Lower lobe of right lung (tissue), 2 donors: ENCODE results near the gene TLL2. TPM values are rescaled to one million over a fixed set of nuclear protein-coding genes. Genes with fewer than 3 reads are reported as not detected.

Source experiments
- ATAC-seq, 2 donors: fragments of 200-7000 bp; cut with Tn5 transposase; one replicate each; pipeline ENCODE4 v1.9.1; 2020 to 2022; ENCODE audit warnings: mild to moderate bottlenecking in 2 of 2, moderate library complexity in 2 of 2
- DNase-seq: peaks from one replicate; pipeline ENCODE4 v3.0.0-alpha.2; 2020
- H3K27ac ChIP-seq: fragments of 200-600 bp; one replicate; pipeline ENCODE4 v1.8.0; 2022
- H3K27me3 ChIP-seq: fragments of 200-600 bp; one replicate; pipeline ENCODE4 v1.8.0; 2022; ENCODE audit warnings: low read depth
- H3K36me3 ChIP-seq: fragments of 200-600 bp; one replicate; pipeline ENCODE4 v1.8.0; 2022; ENCODE audit warnings: mild to moderate bottlenecking
- H3K4me1 ChIP-seq: fragments of 200-600 bp; one replicate; pipeline ENCODE4 v1.8.0; 2022
- H3K4me3 ChIP-seq: fragments of 200-600 bp; one replicate; pipeline ENCODE4 v1.8.0; 2022; ENCODE audit warnings: mild to moderate bottlenecking
- H3K9me3 ChIP-seq: fragments of 200-600 bp; one replicate; pipeline ENCODE4 v1.8.0; 2022
- intact Hi-C: fragments of 100-400 bp; cut with DNase I; formaldehyde crosslinking; loops from one replicate; pipeline ENCODE4 v1.11.0; 2022
- total RNA-seq: library from RNA; stranded (reverse); fragmentation: NEBNext Ultra II Directional; extraction: Animal tissue kit (Norgen Biotek cat#: 25700); gene quantifications from one replicate; pipeline ENCODE4 v1.2.1, GENCODE V29; 2021
- TF ChIP-seq, protein P1 (sequence below): fragments of 200-600 bp; IDR thresholded peaks from one replicate; pipeline ENCODE4 v1.8.0; 2022; ENCODE audit warnings: antibody characterized with exemption, mild to moderate bottlenecking
- donor health status: DM: no; HTN: yes; CAD: no; lungs with severe emphysema.

TLL2 gene
- total RNA-seq, 1 donor from 2014 or later = not detected

DNA sequence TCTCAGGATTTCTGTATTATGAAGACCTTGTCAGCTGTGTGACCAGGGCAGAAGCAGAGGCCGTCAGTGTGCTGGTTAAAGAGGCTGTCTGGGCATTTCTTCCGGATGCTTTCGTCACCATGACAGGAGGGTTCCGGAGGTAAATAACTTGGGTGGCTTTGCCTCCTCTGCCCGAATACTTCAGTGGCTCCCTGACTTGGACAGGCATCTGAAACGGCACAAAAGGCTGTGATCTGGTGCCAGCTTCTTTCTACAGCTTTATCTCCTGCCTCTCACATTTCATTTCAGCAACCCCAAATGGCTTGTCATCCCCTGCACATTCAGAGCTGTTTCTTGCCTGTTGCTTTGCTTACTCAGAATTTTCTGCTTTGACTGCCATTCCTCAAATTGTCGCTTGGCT lies 186.3 kb downstream of the TLL2 start:
- DNase-seq (no peak), ATAC-seq (no peak)
- no peaks in the 10 kb centered on the region for H3K4me1 ChIP-seq
- H3K27ac ChIP-seq = no peak overlapping the region
- H3K36me3 ChIP-seq = no peaks in the 10 kb centered on the region
- H3K4me3 ChIP-seq = no peak overlapping the region
- no peaks in the 10 kb centered on the region for H3K9me3 ChIP-seq
- TF ChIP-seq, protein P1, sequence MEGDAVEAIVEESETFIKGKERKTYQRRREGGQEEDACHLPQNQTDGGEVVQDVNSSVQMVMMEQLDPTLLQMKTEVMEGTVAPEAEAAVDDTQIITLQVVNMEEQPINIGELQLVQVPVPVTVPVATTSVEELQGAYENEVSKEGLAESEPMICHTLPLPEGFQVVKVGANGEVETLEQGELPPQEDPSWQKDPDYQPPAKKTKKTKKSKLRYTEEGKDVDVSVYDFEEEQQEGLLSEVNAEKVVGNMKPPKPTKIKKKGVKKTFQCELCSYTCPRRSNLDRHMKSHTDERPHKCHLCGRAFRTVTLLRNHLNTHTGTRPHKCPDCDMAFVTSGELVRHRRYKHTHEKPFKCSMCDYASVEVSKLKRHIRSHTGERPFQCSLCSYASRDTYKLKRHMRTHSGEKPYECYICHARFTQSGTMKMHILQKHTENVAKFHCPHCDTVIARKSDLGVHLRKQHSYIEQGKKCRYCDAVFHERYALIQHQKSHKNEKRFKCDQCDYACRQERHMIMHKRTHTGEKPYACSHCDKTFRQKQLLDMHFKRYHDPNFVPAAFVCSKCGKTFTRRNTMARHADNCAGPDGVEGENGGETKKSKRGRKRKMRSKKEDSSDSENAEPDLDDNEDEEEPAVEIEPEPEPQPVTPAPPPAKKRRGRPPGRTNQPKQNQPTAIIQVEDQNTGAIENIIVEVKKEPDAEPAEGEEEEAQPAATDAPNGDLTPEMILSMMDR = no peak
- H3K27me3 ChIP-seq = no peaks in the 10 kb centered on the region
- intact Hi-C loops = no loop called here

DNA sequence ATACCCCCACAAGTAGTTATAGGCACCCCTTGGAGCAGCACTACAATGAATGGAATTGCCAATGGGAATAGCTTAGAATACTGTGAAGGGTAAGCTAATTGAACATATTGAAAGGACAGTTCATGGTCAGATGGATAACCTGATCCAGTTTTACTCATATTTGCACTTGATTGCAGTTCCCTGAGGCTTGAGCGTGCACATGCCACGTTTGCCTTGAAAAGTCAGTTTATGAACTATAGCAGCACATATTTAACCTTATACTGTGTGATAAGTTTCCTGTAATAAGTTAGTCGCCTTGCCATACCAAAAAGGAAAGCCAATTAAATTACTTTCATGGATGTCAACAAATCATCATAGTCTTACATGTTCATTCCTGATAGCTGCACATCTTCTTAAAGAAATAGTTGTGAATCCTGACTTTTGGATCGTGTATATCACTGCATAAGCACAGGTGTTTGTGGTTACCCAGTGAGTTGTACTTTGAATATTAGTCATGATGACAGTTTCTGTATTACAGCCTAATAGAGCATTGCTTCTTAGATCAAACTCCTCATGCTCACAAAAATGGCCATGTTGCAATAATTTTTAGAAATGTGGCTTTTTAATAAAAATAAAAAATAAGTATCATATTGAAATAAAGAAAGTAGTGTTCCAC lies 187.9 kb downstream of the TLL2 start:
- Histone ChIP-seq H3K36me3 (no peaks in the 10 kb centered on the region), H3K4me3 (no peak overlapping the region), H3K9me3 (no peaks in the 10 kb centered on the region), H3K27ac (no peak overlapping the region), H3K27me3 (no peaks in the 10 kb centered on the region), H3K4me1 (no peaks in the 10 kb centered on the region)
- ATAC-seq (no peak), DNase-seq (no peak)
- intact Hi-C loops = no loop called here
- TF ChIP-seq, protein P1 = no peak

DNA sequence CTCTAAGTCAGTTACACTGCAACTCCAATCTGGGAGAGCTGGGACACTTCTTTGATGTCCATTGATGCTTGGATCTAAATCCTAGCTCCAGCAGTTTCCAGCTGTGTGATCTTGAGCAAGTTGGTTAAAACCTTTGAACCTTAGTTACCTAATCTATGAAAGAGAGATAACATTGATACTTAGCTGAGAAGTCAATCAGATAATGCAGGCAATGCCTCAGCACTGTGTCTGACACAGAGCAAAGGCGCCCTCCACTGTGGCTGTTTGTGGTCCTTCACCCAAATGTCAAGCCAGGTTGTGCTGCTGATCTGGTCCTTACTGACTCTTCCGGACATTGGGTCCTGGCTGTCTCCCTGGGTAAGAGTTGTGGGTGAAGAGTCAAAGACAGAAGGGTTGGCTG lies 189.3 kb downstream of the TLL2 start:
- no peak for DNase-seq
- H3K9me3 ChIP-seq = no peaks in the 10 kb centered on the region
- no peak overlapping the region for H3K4me3 ChIP-seq
- no peaks in the 10 kb centered on the region for H3K36me3 ChIP-seq
- ATAC-seq = no peak
- no peak overlapping the region for H3K27ac ChIP-seq
- intact Hi-C loops = no loop called here
- H3K4me1 ChIP-seq = no peaks in the 10 kb centered on the region
- no peaks in the 10 kb centered on the region for H3K27me3 ChIP-seq
- TF ChIP-seq, protein P1 = no peak

DNA sequence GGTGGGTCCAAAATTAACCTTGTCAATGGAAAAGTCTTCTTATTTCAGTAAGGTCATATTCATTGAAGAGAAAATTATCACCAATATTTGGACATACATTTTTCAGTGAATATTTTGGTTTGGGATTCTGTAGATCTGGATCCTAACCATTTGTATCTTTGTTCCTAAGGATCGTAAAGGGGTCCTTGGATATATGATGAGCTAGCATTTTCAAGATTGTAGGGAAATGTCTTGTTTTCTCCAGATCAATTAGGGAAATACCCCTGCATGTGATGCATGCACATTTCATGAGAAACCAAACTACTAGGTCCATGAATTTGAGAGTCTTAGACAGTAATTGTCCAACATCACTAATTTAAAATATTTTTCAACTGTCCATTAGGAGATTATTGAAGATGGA lies 191.5 kb downstream of the TLL2 start:
- Histone ChIP-seq H3K4me3 (no peak overlapping the region), H3K27me3 (no peaks in the 10 kb centered on the region), H3K27ac (no peak overlapping the region), H3K4me1 (no peaks in the 10 kb centered on the region), H3K9me3 (no peaks in the 10 kb centered on the region), H3K36me3 (no peaks in the 10 kb centered on the region)
- no peak for DNase-seq
- TF ChIP-seq, protein P1 = no peak
- no peak for ATAC-seq
- intact Hi-C loops = no loop called here

DNA sequence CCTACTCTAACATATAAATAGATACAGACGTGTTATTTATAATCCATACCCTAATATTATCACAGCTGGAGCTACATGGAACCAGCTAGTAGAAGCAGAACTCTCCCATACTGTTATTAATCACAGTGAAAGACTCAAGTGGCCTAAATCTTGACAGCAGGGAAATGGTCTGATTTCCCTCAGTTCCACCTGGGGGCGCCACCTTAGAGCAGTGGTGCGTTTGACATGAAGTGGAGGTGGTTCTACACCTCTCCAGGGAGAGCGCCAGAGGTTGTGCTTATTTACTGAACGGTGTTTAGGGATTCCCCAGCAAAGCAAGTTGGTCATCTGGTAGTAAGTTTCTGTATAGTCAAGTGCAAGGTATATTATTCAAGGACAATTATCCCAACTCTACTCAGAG lies 191.9 kb downstream of the TLL2 start:
- intact Hi-C loops = no loop called here
- no peak for ATAC-seq
- no peak for DNase-seq
- TF ChIP-seq, protein P1 = no peak
- Histone ChIP-seq H3K27me3 (no peaks in the 10 kb centered on the region), H3K4me1 (no peaks in the 10 kb centered on the region), H3K4me3 (no peak overlapping the region), H3K36me3 (no peaks in the 10 kb centered on the region), H3K27ac (no peak overlapping the region), H3K9me3 (no peaks in the 10 kb centered on the region)
